ENCODE measurements around the gene GOLM1.

The GOLM1 gene

DNA sequence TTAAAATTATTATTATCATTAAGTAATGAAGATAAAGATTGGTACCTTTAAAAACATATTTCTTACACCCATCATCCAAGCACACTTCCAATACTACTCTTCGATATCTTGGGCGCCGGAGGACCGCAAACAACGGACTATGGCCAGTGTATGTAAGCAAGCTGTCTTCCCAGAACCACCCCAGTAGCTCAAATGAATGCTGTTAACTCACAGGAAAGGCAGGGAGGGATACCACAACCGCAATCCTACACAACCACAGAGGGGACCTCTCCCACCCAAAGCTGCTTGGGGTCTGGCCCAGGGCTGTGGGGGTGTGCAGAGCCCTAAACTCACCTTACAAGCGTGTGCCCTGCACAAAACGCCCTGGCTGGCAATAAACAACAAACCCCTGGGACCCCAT lies 20.6 kb downstream of the GOLM1 start:
- no peak for TF ChIP-seq CTCF (IDR thresholded peaks at IDR 0.05)

GRCh38 chr9:86077276-86077675 lies 22.1 kb downstream of the GOLM1 start:
- no peak for TF ChIP-seq CTCF (IDR thresholded peaks at IDR 0.05)

DNA sequence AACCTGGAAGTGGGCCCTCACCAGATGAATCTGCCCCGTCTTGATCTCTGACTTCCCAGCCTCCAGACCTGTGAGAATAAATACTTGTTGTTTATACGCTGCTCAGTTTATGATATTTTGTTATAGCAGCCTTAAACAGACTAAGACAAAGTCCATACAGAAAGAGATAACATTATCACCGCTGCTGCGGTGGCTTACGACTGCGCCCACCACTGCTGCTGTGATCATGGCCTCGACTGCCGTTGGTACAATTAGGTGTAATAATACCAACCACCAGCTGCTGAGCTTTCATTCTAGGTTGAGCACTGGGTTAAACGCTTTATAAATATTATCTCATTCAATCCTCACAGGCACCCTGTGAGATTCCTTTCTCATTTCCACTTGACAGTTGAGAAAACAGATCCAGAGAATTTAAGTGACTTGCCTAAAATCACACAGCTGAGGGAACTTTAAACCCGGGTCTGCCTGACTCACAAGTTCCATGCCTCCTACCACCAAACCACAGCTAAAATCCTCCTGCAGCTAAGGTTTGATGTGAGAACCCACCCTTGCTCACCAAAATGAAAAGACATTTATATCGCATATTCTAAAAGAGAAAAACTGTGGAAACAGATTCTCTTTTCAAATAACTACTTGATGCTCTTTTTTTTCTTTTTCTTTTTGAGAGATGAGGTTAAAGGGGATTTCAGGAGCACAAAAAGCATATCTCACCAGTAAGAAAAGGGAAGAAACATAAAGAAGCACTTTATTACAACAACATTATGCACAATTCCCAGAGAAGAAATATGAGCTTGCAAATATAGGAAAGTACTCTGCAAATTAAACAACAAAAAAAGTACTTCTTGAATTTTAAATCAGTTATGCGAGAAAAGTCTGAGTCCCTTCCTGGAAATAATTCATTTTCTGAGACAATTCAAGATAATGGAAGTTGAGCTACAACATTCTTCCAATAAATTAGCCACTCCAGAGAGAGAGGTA lies 23.9 kb downstream of the GOLM1 start:
- no peak for TF ChIP-seq CTCF (IDR thresholded peaks at IDR 0.05)

- no peak for TF ChIP-seq CTCF (IDR thresholded peaks at IDR 0.05)
Observed at GRCh38 chr9:86073839-86074238, 25.5 kb downstream of the GOLM1 start.

- no peak for TF ChIP-seq CTCF (IDR thresholded peaks at IDR 0.05)
Observed at GRCh38 chr9:86072394-86072877, 26.9 kb downstream of the GOLM1 start.

- TF ChIP-seq CTCF (IDR thresholded peaks at IDR 0.05), result no peak
Observed at GRCh38 chr9:86069206-86069869, 30.0 kb downstream of the GOLM1 start.

DNA sequence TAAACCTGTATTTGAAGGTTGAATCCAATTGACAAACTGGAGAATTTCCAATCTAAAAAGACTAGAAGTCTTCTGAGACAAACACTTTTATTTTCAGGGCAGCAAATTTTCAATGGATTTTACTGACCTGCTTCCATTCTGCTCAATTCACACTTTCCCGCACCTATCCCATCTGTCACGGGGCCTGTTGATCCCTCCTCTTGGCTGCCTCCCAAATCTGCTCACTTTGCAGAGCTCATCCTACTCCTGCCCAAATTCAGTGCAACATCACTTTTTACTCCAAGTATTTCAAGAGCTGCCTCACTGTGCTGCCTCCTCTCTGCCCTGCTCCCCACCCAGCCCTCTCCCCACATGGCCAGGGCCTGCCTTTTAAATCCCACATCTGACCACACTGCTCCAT lies 35.1 kb downstream of the GOLM1 start:
- TF ChIP-seq CTCF (IDR thresholded peaks at IDR 0.05), result no peak
